A673 (cell line): ENCODE measurements around the gene FAM124A. TPM values are rescaled to one million over a fixed set of nuclear protein-coding genes. Genes with fewer than 3 reads are reported as not detected.
A peak's percentile ranks its signal among the peaks of the same experiment; 100 is the strongest.

Source experiments
- BruUV-seq: library from RNA; stranded (reverse); fragments of 400-500 nt; replicated peaks from 2 replicates; lab custom pipeline; 2021; lab: Mats Ljungman, UMichigan
- CTCF ChIA-PET: fragments of 300-600 bp; sonication (Branson Sonifier 250); formaldehyde crosslinking; loops from one replicate; lab custom pipeline; 2022; ENCODE audit warnings: antibody characterized with exemption; lab: Charles Lee
- POLR2A ChIA-PET: fragments of 300-600 bp; sonication (Branson Sonifier 250); formaldehyde crosslinking; loops from one replicate; lab custom pipeline; 2022; ENCODE audit warnings: antibody characterized with exemption; ENCODE audit not compliant: low non-redundant PET; lab: Charles Lee
- DNase-seq: peaks from one replicate; pipeline ENCODE4 v3.0.0-alpha.2; 2015; ENCODE audit warnings: low spot score
- H3K27ac ChIP-seq: fragments of 200-600 bp; sonication (generic); 2 replicates; pipeline ENCODE4 v1.5.1; 2016; ENCODE audit warnings: mixed run types, low read depth, mild to moderate bottlenecking, mixed read lengths, antibody characterized with exemption, low read length; ENCODE audit not compliant: poor library complexity, severe bottlenecking
- H3K27me3 ChIP-seq: fragments of 200-600 bp; sonication (generic); replicated peaks from 2 replicates; pipeline ENCODE4 v1.6.1; 2017; ENCODE audit warnings: mixed run types, low read depth, mild to moderate bottlenecking, mixed read lengths, antibody characterized with exemption, low read length; ENCODE audit not compliant: insufficient read depth, poor library complexity
- H3K36me3 ChIP-seq: fragments of 200-600 bp; sonication (generic); 2 replicates; pipeline ENCODE4 v1.6.1; 2016; ENCODE audit warnings: mixed run types, mild to moderate bottlenecking, mixed read lengths, antibody characterized with exemption, low read length; ENCODE audit not compliant: insufficient read depth, poor library complexity, severe bottlenecking
- H3K4me1 ChIP-seq: fragments of 200-600 bp; sonication (generic); 2 replicates; pipeline ENCODE4 v1.6.1; 2017; ENCODE audit warnings: mixed run types, mild to moderate bottlenecking, mixed read lengths, antibody characterized with exemption, low read length; ENCODE audit not compliant: insufficient read depth, poor library complexity, severe bottlenecking
- H3K4me3 ChIP-seq: fragments of 200-600 bp; sonication (generic); 2 replicates; pipeline ENCODE4 v1.5.1; 2016; ENCODE audit warnings: low read depth, mixed run types, mild to moderate bottlenecking, mixed read lengths, low read length; ENCODE audit not compliant: poor library complexity, severe bottlenecking
- H3K9me3 ChIP-seq: fragments of 200-600 bp; sonication (generic); 2 replicates; pipeline ENCODE4 v1.6.1; 2016; ENCODE audit warnings: mixed run types, low read depth, mild to moderate bottlenecking, mixed read lengths, antibody characterized with exemption, low read length; ENCODE audit not compliant: poor library complexity, severe bottlenecking
- CTCF ChIP-seq: fragments of 300-800, 200-600 bp; sonication (generic); conservative IDR thresholded peaks from 2 replicates; pipeline ENCODE4 v1.5.1; 2017; ENCODE audit warnings: low read depth, mild to moderate bottlenecking, antibody characterized with exemption, low read length, moderate library complexity, mixed read lengths
- EZH2 ChIP-seq: fragments of 200-600 bp; sonication (generic); IDR thresholded peaks from 2 replicates; pipeline ENCODE4 v1.6.1; 2017; ENCODE audit warnings: borderline replicate concordance, low read depth, mild to moderate bottlenecking, mixed read lengths, antibody characterized with exemption, low read length; ENCODE audit not compliant: poor library complexity, severe bottlenecking
- intact Hi-C: fragments of 100-400 bp; cut with micrococcal nuclease; formaldehyde crosslinking; loops from one replicate; pipeline ENCODE4 v1.10.0; 2022; ENCODE audit not compliant: unreplicated experiment
- total RNA-seq: library from RNA; stranded (reverse); gene quantifications from 2 replicates; pipeline ENCODE4 v1.2.3, GENCODE V29; 2021

The FAM124A gene
- total RNA-seq, 1 experiment from 2014 or later: 2.1 TPM

DNA sequence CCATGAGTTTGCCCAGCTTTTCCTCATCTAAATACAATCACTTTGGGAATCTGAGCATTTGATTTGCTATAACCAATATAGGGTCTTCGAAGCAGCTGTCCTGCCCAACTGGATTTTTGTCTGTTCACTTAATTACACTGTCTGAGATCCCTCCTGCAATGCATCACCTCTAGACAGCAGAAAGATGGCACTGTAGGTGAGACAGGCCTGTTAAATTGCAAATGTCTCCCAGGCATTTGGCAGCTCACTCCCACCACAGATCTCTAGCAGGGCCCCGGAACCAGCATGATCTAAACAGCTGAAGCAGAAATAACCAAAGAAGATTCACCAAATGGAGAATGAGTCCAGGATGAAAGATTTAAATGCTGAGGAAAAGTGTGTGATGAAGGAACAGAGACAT is 75.4 kb downstream of the FAM124A start:
- DNase-seq: no peak
- H3K27me3 ChIP-seq: no peaks in the 10 kb centered on the region
- intact Hi-C loops: no loop called here
- BruUV-seq: no TSS peak
- ChIA-PET CTCF (no interaction called here), POLR2A (no interaction called here)
- H3K9me3 ChIP-seq: no peaks in the 10 kb centered on the region
- H3K4me1 ChIP-seq: no peaks in the 10 kb centered on the region
- TF ChIP-seq CTCF (no peak), EZH2 (no peak)
- no peak overlapping the region for H3K4me3 ChIP-seq
- no peaks in the 10 kb centered on the region for H3K36me3 ChIP-seq
- H3K27ac ChIP-seq: no peak overlapping the region

DNA sequence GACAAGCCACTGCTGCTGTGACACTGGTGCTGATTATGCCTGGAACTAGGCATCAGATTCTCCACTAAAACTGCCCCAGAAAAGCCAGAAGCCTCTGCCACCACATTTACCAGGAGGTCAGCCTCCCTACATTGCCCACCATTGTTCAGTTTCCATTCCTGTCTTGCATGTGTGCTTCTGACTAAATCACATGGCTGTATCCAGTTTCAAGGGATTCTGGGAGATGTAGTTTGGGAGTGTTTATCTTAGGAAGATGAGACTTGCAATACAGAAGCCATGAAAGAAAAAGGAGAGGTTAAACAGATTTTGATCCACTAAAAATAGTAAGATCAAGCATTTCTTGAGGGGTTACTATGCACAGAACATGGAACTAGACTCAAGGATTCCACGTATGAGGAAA is 76.6 kb downstream of the FAM124A start:
- Histone ChIP-seq H3K4me1 (peaks cover 5% of the 10 kb centered on the region), H3K36me3 (no peaks in the 10 kb centered on the region), H3K27ac (no peak overlapping the region), H3K27me3 (no peaks in the 10 kb centered on the region), H3K4me3 (no peak overlapping the region), H3K9me3 (no peaks in the 10 kb centered on the region)
- CTCF ChIA-PET: no interaction called here
- intact Hi-C loops: no loop called here
- POLR2A ChIA-PET: no interaction called here
- no peak for TF ChIP-seq EZH2
- no peak for TF ChIP-seq CTCF
- BruUV-seq: no TSS peak
- DNase-seq: peak; percentile 18

DNA sequence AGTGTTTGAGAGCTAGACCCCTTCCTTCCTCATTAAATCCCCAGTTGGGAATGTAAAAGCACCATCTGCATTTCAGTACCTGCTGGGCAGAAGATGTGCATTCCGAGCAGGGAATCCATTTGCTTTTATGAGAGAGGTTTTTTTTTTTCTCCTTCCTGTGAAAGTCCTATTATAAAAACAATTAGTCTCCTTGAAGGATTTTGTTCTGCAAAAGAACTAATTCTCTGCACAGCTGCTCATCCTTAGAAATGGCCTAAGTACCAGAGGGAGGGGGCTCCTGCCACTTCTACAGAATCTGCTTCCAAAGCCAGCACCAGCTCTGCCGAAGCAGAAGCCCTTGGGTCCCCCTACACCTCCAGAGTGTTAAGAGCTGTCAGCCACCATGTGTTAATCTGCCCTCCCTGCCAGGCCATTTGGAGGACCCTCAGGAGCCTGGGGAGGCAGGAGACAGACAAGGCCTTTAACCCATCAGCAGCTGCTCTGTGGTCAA is 80.9 kb downstream of the FAM124A start:
- Histone ChIP-seq H3K9me3 (no peaks in the 10 kb centered on the region), H3K27ac (no peak overlapping the region), H3K4me1 (peaks cover 5% of the 10 kb centered on the region), H3K4me3 (no peak overlapping the region), H3K27me3 (no peaks in the 10 kb centered on the region), H3K36me3 (no peaks in the 10 kb centered on the region)
- intact Hi-C loops: no loop called here
- no peak for TF ChIP-seq EZH2
- TF ChIP-seq CTCF: no peak
- no TSS peak for BruUV-seq
- CTCF ChIA-PET: no interaction called here
- POLR2A ChIA-PET: no interaction called here
- no peak for DNase-seq
